G401.6 (cell line): Measurements from ENCODE around the gene NUDT8.

Experiments used
- FAIRE-seq: peaks from 2 replicates; lab custom pipeline; 2012; peaks lifted over from hg19 to GRCh38; lab: Jason Lieb, UNC

The NUDT8 gene

GRCh38 chr11:67641338-67642172 lies 11.8 kb upstream of the NUDT8 start:
- no peak for FAIRE-seq

- FAIRE-seq = no peak
These were observed 11.1 kb upstream of the NUDT8 start for GRCh38 chr11:67640758-67641337.

DNA sequence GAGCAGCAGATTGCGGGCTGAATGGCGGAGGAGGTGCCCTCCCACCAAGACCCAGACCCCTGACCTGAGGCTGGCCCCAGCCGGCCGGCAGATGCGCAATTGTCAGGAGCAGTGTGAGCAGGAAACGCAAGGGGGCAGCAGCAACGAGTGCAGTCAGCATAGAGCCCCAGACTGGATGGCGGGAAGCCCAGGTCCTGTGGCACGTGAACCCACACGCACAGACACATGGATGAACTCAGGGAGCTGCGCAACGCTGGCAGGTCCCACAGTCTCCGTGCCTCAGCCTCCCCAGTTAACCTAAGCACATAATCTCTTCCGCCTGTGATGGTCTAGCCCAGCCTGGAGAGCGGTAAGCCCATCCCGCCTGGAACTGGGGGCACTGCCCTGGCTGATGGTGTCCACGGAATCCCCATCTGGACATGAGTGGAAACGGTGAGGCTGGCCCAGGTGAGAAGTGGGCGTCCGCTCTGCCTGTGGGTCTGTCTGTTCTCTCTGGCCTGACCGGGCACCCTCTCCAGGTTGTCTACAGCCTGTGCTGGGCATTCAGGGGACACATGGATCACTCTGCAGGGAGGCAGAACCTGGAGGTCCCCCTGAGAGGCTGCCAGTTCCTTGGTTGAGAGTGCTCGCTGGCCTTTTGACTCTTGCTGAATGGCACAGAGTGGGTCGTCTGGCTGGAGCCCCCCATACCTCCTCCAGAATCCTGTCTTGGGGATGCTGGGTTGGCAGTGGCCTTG lies 10.5 kb upstream of the NUDT8 start:
- FAIRE-seq = no peak

- FAIRE-seq = no peak
These were observed 9.7 kb upstream of the NUDT8 start, which contains the start of gene TBX10 for GRCh38 chr11:67639438-67639859. Gene TBX10 (minus strand): TSS chr11:67639763. CDS start chr11:67639472, 291 bp downstream.

- FAIRE-seq = no peak
These were observed 9.0 kb upstream of the NUDT8 start for GRCh38 chr11:67638535-67639437.

DNA sequence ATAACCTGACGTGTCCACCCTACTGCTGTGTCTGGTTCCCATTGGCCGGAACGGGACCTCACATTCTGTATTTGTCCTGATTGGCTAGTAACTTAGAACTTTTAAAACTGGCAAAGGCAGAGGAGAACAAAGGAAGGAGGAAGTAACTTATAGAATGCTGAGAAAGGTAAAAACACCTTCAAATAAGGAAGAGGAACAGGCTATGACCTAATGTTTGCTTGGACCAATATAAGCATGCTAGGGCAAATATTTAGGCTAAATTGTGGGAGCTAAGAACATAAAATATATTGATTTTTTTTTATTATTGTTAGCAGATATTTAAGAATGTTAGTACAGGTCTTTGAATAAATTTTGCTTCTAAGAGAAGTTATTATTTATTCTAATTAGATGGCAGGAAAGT lies 7.7 kb upstream of the NUDT8 start:
- FAIRE-seq = peak; percentile 30

DNA sequence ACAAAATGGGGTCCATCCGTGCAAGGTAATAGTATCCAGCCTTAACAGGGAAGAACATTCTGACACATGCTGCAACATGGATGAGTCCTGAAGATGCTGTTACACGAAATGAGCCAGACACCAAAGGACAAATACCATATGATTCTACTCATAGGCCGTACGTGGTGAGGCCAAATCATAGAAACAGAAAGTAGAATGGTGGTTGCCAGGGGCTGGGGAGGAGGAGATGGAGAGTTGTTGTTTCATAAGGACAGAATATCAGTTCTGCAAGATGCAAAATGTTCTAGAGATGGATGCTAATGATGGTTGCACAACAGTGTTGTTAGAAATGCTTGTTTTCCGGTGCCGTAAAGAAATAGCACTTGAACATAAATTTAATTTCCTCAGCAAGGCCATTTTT lies 7.2 kb upstream of the NUDT8 start:
- FAIRE-seq = no peak

DNA sequence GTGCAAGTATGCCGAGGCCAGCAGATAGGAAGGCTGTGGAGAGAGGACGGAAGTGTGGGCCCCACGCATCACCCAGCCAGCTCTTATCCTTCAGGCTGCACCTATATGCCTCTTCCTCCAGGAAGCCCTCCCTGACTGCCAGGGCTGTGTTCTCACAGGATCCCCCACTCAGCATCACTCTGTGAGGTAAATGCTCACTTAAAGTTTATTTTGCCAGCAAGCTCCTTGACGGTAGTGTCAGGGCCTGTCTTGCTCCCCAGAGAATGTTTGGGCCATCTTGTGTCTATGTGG lies 5.4 kb upstream of the NUDT8 start:
- no peak for FAIRE-seq

GRCh38 chr11:67634366-67635230 lies 4.9 kb upstream of the NUDT8 start:
- no peak for FAIRE-seq

DNA sequence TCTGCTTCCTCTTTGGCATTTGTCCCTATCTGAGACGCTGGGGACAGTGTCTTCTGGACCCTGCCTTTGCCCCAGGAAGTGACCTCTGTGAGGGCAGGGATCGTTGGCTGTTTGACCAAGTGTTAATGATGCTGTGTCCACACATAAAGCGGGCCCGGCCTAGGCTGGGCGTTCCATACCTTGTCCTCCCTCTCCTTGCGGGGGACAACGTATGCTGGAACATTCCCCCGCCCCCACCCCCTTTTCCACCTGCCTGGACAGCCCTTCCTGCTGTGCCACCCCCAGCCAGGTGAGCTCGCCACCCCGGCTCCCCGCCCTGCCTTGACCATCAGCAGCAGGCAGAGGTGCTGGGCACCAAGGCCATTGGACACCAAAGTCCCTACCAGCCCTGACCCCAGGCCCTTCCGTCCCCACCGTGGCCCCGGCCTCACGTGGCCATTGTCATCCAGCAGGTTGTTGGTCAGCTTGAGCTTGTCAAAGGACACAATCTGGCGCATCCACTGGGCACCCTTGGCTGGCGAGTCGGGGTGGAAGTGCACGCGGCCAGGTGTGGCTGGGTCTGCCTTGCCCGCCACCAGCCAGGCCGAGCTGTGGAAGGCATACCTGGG lies 4.1 kb upstream of the NUDT8 start:
- FAIRE-seq = no peak

DNA sequence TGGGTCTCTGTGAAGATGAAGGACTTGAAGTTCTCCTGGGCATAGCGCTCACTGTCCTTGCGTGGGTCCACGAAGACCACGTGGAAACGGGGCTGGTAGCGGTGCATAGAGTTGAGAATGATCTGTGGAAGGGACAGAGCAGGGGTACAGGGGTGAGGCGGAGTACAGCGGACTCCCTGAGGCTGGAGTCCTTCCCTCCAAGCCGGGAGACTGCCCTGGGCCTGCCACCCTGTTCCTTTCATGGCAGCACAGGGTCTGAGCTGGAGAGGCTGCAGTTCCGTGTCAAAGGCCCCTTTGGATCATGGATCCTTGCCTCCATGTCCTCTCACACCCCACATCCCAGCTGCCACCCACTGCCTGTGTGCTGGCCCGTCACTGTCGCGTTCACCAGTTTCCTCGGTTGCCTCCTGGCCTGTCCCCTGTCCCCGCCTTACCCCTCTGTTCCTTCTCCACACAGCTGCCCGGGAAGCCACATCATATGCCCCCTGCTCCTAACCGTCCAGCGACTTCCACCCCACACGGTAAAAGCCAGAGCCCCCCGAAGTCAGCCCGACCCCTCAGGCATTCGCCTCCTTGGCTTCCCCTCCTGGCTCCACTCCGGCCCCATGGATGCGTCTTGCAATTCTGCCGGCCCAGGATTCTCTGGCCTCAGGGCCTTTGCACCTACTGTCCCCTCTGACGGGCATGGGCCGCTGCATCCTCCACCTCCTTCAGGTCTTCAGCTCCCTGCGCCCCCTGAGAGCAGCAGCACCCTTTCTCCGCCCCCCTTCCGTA lies 3.4 kb upstream of the NUDT8 start:
- FAIRE-seq = no peak

GRCh38 chr11:67632175-67632981 lies 2.6 kb upstream of the NUDT8 start:
- FAIRE-seq = no peak

- FAIRE-seq = no peak
These were observed 2.1 kb upstream of the NUDT8 start for GRCh38 chr11:67631853-67632174.

GRCh38 chr11:67631411-67631810 lies 1.7 kb upstream of the NUDT8 start:
- FAIRE-seq = no peak

DNA sequence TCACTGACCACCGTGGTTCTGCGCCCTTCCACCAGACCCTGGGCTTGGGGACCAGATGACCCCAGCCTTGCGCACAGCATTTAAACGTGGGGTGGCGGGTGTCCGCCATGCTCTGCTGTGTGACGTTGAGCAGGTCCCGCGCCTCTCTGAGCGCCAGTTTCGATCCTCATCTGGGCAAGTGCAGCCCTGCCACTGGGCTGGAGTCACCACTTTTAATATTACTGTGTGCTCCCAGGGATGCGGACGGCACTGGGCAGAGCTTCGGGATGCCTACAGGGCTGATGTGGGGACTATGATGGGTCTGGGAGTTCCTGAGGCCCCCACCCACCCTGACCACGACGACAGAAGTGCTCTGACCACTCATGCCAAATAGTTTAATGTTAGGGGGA lies 1.2 kb upstream of the NUDT8 start:
- FAIRE-seq = no peak

DNA sequence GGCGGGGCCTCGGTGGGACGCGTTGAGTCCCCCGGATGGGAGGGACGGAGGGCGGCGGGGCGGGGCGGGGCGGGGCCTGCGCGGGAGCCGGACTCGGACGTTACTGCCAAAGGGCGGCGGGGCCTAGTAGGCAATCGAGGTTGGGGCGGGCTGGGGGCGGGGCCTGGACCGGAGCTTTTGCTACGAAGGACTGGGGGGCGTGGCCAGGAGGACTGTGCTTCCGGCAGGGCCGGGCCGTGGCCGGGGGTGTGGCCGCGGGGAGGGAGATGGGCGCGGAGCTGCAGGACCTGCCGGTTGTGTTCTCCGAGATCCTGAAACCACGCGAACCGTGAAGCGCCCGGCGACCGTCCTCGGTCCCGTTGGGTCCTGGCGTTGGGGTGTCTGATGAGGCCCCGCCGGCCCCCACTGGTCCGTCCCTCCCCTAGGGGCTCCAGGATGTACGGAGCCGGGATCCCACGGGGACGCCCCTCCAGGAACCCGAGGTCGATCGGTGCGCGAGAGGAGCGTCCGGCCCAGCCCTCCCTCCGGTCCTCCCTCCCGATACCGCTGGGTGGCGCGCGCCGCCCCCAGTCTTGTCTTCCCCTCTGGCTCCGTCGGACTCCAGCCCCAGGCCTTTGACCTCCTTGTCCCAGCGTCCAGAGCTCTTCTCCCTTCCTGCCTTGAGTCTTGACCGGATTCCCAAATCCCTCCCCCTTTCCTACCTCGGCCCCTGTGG lies 648 bp upstream of the NUDT8 start:
- no peak for FAIRE-seq

DNA sequence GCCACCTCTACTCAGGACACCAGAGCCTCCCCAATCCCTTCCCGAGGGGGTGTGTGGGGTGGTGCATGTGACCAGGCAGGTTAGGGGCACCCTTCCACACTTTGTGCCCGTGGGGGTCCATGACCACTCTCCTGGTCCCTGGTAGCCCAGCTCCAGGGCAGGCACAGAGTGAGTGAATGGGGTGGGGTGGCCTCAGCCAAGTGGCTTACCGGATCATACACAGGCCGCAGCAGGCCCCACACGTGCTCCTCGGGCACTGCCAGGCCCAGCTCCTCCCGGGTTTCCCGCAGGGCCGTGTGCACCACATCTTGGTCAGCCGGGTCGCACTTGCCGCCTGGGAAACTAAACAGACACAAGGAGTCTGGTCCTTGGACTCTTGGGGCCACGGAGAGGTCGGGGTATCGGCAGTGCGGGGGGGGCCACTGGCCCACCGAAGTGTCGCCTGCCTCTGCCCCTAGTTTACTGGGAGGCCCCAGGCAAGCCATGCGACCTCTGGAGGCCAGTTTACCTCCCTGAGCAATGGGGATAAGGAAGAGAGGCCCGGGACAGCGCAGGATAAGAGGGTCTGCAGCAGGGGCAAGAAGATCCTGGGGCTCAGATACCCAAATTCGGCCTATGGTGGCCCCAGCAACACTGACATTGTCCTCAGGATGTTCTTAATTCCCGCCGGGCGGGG lies 889 bp downstream of the NUDT8 start:
- no peak for FAIRE-seq
